AG10803 (cell line): ENCODE data around the gene KCNK10.
A peak's percentile ranks its signal among the peaks of the same experiment; 100 is the strongest.

Source experiments
- DNase-seq: peaks from one replicate; pipeline ENCODE4 v3.0.0; 2010; ENCODE audit warnings: low read depth
- H3K4me3 ChIP-seq: 2 replicates; pipeline ENCODE4 v1.5.1; 2011; ENCODE audit warnings: mild to moderate bottlenecking, low read length, control low read depth
- TF ChIP-seq, protein P1 (sequence below): conservative IDR thresholded peaks from 2 replicates; pipeline ENCODE4 v1.5.1; 2011; ENCODE audit warnings: mild to moderate bottlenecking, low read length, control low read depth, inconsistent platforms

Gene KCNK10

DNA sequence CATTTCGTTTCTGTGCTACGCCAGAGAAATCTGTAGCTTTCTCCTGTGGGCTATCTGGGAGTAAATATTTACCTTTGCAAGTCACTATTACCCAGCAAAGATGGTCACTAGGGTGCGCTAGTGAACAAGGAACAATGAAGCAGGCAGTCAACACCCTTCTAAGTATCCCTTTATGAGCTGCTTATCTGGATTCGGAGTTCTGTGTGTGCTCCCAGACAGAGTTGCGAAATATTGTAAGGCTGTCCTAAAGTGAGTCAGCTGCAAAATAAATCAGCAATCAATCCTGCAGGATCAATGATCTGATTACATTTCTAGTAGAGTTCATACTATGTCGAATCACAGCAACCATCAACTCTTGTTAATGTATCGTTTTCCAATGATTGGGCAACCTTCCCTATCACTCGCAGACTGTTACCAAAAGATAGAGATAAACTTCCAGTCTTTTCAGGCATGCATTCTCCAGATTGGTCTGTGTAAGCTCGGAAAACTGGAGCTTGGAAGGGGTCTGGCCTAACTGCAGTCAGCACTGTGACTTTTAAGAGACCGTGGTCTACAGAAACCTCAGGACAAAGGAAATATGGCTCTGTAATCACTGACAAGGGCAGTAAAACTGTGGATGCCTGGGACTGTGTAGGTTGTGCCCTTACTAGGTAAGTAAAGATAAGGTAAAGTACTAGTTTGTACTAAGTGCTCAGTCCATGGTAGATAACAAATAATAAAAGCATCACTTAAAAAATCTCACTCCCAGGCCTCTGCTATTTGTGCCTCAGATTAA, 133.5 kb downstream of the KCNK10 start:
- TF ChIP-seq, protein P1, sequence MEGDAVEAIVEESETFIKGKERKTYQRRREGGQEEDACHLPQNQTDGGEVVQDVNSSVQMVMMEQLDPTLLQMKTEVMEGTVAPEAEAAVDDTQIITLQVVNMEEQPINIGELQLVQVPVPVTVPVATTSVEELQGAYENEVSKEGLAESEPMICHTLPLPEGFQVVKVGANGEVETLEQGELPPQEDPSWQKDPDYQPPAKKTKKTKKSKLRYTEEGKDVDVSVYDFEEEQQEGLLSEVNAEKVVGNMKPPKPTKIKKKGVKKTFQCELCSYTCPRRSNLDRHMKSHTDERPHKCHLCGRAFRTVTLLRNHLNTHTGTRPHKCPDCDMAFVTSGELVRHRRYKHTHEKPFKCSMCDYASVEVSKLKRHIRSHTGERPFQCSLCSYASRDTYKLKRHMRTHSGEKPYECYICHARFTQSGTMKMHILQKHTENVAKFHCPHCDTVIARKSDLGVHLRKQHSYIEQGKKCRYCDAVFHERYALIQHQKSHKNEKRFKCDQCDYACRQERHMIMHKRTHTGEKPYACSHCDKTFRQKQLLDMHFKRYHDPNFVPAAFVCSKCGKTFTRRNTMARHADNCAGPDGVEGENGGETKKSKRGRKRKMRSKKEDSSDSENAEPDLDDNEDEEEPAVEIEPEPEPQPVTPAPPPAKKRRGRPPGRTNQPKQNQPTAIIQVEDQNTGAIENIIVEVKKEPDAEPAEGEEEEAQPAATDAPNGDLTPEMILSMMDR, result peak; percentile 81
- DNase-seq, result peak; percentile 85
- no peak overlapping the region for H3K4me3 ChIP-seq

DNA sequence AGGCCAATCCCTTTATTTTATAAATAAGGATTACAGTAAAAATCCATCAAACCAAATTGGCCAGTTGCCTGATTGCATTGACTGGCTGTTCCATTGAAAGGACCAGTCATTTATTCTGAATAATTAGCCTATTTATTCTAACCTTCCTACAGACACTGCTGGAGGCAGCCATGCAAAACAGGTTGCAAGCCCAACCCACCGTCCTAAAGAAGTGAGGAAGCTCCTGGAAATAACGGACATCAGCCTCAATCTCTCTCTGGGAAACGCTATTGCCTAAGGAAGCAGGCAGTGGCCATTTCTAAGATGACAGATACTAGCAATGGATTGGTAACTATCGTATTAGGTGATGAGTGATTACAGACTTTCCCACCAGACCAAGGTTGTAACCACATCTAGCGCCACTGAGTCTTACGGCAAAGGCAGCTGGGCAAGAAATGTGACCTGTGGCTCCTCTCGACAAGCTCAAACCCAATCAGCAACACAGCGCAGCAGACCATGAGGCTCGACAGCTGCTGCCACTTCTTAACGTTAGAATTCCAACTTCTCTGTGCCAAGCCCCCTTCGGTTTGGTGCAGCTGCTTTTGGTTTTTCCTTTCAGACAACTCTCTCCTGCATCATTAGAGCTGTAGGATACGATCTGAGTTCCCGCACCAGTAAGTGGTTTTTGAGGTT, 134.2 kb downstream of the KCNK10 start:
- H3K4me3 ChIP-seq, result no peak overlapping the region
- no peak for DNase-seq
- TF ChIP-seq, protein P1, result no peak

DNA sequence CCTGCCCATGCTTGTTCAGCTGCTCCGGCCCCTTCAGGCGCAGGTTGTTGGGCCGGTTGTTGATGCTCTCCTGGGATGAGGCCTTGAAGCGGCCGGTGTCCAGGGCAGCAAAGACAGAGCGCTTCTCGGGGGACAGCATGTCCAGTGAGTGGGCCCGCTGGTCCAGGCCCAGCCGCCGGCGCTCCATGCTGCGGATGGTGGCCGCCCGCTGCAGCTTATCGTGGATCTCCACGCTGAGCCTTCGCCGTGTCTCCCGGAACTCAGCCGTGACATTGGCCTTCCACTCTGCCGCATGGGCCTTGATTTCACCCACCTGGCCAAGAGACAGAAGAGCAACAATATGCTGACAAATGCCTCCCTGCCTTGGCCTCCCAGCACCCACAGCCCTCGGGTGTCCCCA, 137.2 kb downstream of the KCNK10 start:
- TF ChIP-seq, protein P1, result no peak
- H3K4me3 ChIP-seq, result no peak overlapping the region
- no peak for DNase-seq

DNA sequence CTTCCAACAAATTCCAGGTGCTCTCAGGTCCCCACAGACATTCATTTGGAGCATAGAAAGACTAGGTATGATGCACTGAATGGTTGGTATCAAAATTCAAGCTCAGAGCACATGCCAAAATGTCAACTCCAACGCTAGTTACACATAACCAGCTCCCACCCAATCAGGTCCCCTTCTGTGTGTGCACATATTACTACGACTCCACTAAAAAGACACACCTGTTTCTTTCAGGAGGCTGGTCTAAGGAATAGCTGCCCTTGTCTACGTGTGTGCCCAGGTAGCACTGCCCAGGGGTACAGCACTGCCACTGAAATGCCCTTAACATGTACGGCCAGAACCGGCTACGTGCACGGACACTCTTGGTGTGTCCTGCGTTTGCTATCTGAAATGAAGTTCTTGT, 138.1 kb downstream of the KCNK10 start:
- no peak overlapping the region for H3K4me3 ChIP-seq
- TF ChIP-seq, protein P1, result no peak
- DNase-seq, result no peak

DNA sequence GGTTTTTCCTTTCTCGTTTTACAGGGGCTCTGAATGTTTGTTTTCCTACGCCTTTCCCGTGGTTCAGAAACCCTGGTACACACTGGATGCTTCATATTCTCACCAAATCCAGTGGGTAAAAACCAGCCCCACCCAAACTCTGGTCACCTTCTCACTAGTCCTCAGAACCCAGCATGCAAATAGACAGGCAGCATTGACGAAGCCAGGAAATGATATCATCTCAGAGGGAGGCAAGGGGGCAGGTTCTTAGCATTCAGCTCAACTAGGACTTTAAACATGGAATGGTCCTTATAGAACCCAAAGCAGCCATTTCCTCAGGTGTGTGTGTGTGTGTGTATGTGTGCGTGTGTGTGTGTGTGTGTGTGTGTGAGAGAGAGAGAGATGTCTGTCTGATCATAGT, 142.0 kb downstream of the KCNK10 start:
- no peak for DNase-seq
- H3K4me3 ChIP-seq, result no peak overlapping the region
- TF ChIP-seq, protein P1, result no peak

DNA sequence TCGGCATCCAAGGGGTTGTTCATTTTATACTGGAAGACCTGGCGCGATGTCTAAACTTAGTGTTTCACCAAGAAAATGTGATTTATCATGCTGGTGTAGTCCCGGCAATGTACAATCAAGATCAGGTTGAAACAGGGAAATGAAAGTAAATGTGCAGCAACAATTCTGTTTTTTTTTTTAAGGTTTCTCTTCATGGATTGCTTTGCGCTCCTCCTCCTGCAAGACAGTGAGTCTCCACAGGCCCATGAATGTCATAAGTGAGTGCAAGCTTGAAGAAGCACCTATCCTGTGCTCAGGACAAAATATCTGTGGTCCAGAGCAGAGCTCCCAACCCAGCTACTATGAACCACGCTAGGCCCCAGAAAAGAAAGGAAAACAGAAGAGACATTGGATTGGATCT, 143.4 kb downstream of the KCNK10 start:
- no peak for DNase-seq
- H3K4me3 ChIP-seq, result no peak overlapping the region
- TF ChIP-seq, protein P1, result no peak

DNA sequence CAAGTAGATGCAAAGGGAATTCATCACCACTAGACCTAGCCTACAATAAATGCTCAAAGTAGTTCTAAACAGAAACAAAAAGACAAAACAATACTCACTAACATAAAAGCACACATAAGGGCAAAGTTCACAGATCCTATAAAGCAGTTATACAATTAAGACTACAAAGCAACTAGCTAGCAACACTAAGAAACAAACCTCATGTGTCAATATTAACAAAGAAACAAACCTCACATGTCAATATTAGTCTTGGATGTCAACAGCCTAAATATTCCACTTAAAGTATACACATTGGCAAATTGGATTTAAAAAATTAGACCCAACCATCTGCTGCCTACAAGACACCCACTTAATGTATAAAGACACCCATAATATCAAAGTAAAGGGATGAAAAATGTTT, 152.7 kb downstream of the KCNK10 start:
- TF ChIP-seq, protein P1, result no peak
- DNase-seq, result no peak
- H3K4me3 ChIP-seq, result no peak overlapping the region
